Measurements from ENCODE around the gene CHCT1. TPM values are rescaled to one million over a fixed set of nuclear protein-coding genes. Genes with fewer than 3 reads are reported as not detected.

The CHCT1 gene
- total and polyA plus RNA-seq, 2 of the 8 experiments (the other 6 are each of a cell fraction or from before 2014, with no cell fraction given), result 0.06 TPM; not detected in 1

- TF ChIP-seq KDM4A (IDR thresholded peaks at IDR 0.05; ENCODE audit: low read depth, low read length, severe bottlenecking) (peak; percentile 28), RBBP5 (IDR thresholded peaks at IDR 0.05; ENCODE audit: borderline replicate concordance, low read depth, low read length) (peak; percentile 26), CHD1 (IDR thresholded peaks at IDR 0.05; ENCODE audit: low read depth, low read length) (no peak), JUND (IDR thresholded peaks at IDR 0.05; ENCODE audit: low read length) (no peak), RNF2 (IDR thresholded peaks at IDR 0.05; ENCODE audit: borderline replicate concordance, low read depth, low read length, missing control alignments, poor library complexity, severe bottlenecking) (no peak), USF2 (IDR thresholded peaks at IDR 0.05; ENCODE audit: low read length) (no peak), EZH2 (IDR thresholded peaks at IDR 0.05; ENCODE audit: low read depth, low read length, severe bottlenecking) (no peak), KDM5A (IDR thresholded peaks at IDR 0.05; ENCODE audit: low read length) (0 out of 2 replicates have a peak, but pooled peaks have one; percentile 45), SAP30 (IDR thresholded peaks at IDR 0.05; ENCODE audit: insufficient read depth, insufficient replicate concordance, low read length) (peak; percentile 26), CBX8 (IDR thresholded peaks at IDR 0.05; ENCODE audit: borderline replicate concordance, low read depth, low read length) (no peak), BACH1 (IDR thresholded peaks at IDR 0.05; ENCODE audit: low read length) (no peak), PHF8 (conservative IDR thresholded peaks at IDR 0.05; ENCODE audit: low read depth, low read length) (peak; percentile 44), RAD21 (IDR thresholded peaks at IDR 0.05 in 1 of 2, conservative IDR thresholded peaks at IDR 0.05 in 1 of 2; ENCODE audit: low read depth in 2 of 2, low read length in 2 of 2) (peak in 1 of 2 experiments; percentile 1; a peak in 1 of 4 replicates), CREB1 (IDR thresholded peaks at IDR 0.05) (no peak), CBX5 (IDR thresholded peaks at IDR 0.05; ENCODE audit: low read depth, low read length) (no peak), SUZ12 (IDR thresholded peaks at IDR 0.05; ENCODE audit: low read length) (no peak), CTBP2 (IDR thresholded peaks at IDR 0.05; ENCODE audit: borderline replicate concordance, insufficient read depth, insufficient read length, low read length) (no peak)
These were observed 30.7 kb upstream of the CHCT1 start (continued) for GRCh38 chr17:60391471-60392041.

Measured in H1 (cell line).